Astrocyte of the cerebellum (primary cell): ENCODE results near the gene POR.

Source experiments
- DNase-seq: peaks from one replicate; pipeline ENCODE4 v3.0.0-alpha.2; 2011; ENCODE audit warnings: low read depth
- H3K4me3 ChIP-seq: 2 replicates; pipeline ENCODE4 v1.5.1; 2011; ENCODE audit warnings: mild to moderate bottlenecking, low read depth, low read length, moderate library complexity
- CTCF ChIP-seq: IDR thresholded peaks from 2 replicates; pipeline ENCODE4 v1.5.1; 2012; ENCODE audit warnings: low read length, low read depth, moderate library complexity, mild to moderate bottlenecking; ENCODE audit errors: missing control alignments
- in situ Hi-C: cut with HindIII; loops from 2 replicates; pipeline ENCODE4 v1.10.0; 2017; ENCODE audit warnings: low sequenced_read_pairs

Gene POR

GRCh38 chr7:75991531-75992082 is 76.7 kb downstream of the POR start:
- DNase-seq, result no peak
- in situ Hi-C loops, result no loop called here
- no peak overlapping the region for H3K4me3 ChIP-seq
- no peak for TF ChIP-seq CTCF

- DNase-seq, result no peak
- TF ChIP-seq CTCF, result no peak
- H3K4me3 ChIP-seq, result no peak overlapping the region
- in situ Hi-C loops, result no loop called here
These were observed 77.3 kb downstream of the POR start for GRCh38 chr7:75992083-75992755.

- TF ChIP-seq CTCF, result no peak
- H3K4me3 ChIP-seq, result peak overlapping the region; percentile 68
- DNase-seq, result peak; percentile 26
- in situ Hi-C loops, result no loop called here
These were observed 78.9 kb downstream of the POR start for GRCh38 chr7:75993689-75994387.

GRCh38 chr7:75994388-75995051 is 79.6 kb downstream of the POR start, which contains the start of gene TMEM120A:
TMEM120A (minus strand) TSS chr7:75994595; CDS start chr7:75994570, 25 bp downstream.
- DNase-seq, result peak; percentile 79
- peak; percentile 20 for TF ChIP-seq CTCF
- peak within 1 kb of the TSS; percentile 68 for H3K4me3 ChIP-seq
- in situ Hi-C loops, result no loop called here

GRCh38 chr7:75995052-75995471 is 80.1 kb downstream of the POR start:
- in situ Hi-C loops, result no loop called here
- TF ChIP-seq CTCF, result no peak
- peak overlapping the region; percentile 68 for H3K4me3 ChIP-seq
- no peak for DNase-seq

GRCh38 chr7:75995996-75996395 is 81.0 kb downstream of the POR start:
- no peak overlapping the region for H3K4me3 ChIP-seq
- TF ChIP-seq CTCF, result no peak
- in situ Hi-C loops, result no loop called here

More at GRCh38 chr7:75995996-75996395, 81.0 kb downstream of the POR start:
- DNase-seq, result no peak
